ENCODE measurements around the gene C19orf38. TPM values are rescaled to one million over a fixed set of nuclear protein-coding genes. Genes with fewer than 3 reads are reported as not detected.

The C19orf38 gene
- total and polyA plus RNA-seq, 2 experiments from 2014 or later = 0.20 to 0.22 TPM

- Histone ChIP-seq H3K4me3 (no peak overlapping the region), H3K4me1 (ENCODE audit: insufficient read depth) (no peaks in the 10 kb centered on the region), H3K27ac (no peak overlapping the region), H3K27me3 (replicated peaks; ENCODE audit: insufficient read depth) (no peaks in the 10 kb centered on the region), H2AFZ (no peak overlapping the region), H4K20me1 (ENCODE audit: insufficient read depth) (no peaks in the 10 kb centered on the region), H3K9ac (no peak overlapping the region), H3K4me2 (ENCODE audit: unreplicated experiment) (no peak overlapping the region), H3K9me2 (ENCODE audit: insufficient read depth) (no peaks in the 10 kb centered on the region), H3K36me3 (ENCODE audit: low read depth) (peaks cover 19% of the 10 kb centered on the region; the same call in 1 of the 2 replicates), H3F3A (ENCODE audit: insufficient read depth) (peaks cover 15% of the 10 kb centered on the region; the same call in 1 of the 2 replicates), H3K79me2 (ENCODE audit: insufficient read depth) (no peaks in the 10 kb centered on the region), H3K9me3 (ENCODE audit: low read depth) (no peaks in the 10 kb centered on the region)
- TF ChIP-seq EZH2 (IDR thresholded peaks at IDR 0.05; ENCODE audit: insufficient read depth, poor library complexity, severe bottlenecking) (no peak), EZH2phosphoT487 (IDR thresholded peaks at IDR 0.05; ENCODE audit: insufficient read depth, low read depth) (no peak)
- 88 to 89% methylated on average over 11 of the region's 11 CpGs for WGBS, 2 experiments (ENCODE audit: low coverage in 1 of 2, low lambda C conversion rate in 2 of 2, missing lambda C conversion rate in 2 of 2)
- in situ Hi-C loops (cut with MboI) = no loop called here
- no peak for DNase-seq
These were observed 43.0 kb upstream of the C19orf38 start for GRCh38 chr19:10805065-10805757.

- H4K20me1 ChIP-seq (ENCODE audit: insufficient read depth) = no peaks in the 10 kb centered on the region
- H3K4me3 ChIP-seq = no peak overlapping the region
- in situ Hi-C loops (cut with MboI) = no loop called here
- no peak for DNase-seq
- peaks cover 19% of the 10 kb centered on the region; the same call in 1 of the 2 replicates for H3K36me3 ChIP-seq (ENCODE audit: low read depth)
- H3K9ac ChIP-seq = no peak overlapping the region
- H3K27ac ChIP-seq = no peak overlapping the region
- no peak overlapping the region for H3K4me2 ChIP-seq (ENCODE audit: unreplicated experiment)
- no peak for TF ChIP-seq EZH2phosphoT487 (IDR thresholded peaks at IDR 0.05; ENCODE audit: insufficient read depth, low read depth)
- TF ChIP-seq EZH2 (IDR thresholded peaks at IDR 0.05; ENCODE audit: insufficient read depth, poor library complexity, severe bottlenecking) = no peak
- no peaks in the 10 kb centered on the region for H3K27me3 ChIP-seq (replicated peaks; ENCODE audit: insufficient read depth)
- no peak overlapping the region for H2AFZ ChIP-seq
- no peaks in the 10 kb centered on the region for H3K9me3 ChIP-seq (ENCODE audit: low read depth)
- WGBS, 2 experiments (ENCODE audit: low coverage in 1 of 2, low lambda C conversion rate in 2 of 2, missing lambda C conversion rate in 2 of 2) = 75 to 81% methylated on average over 11 of the region's 11 CpGs
- H3K4me1 ChIP-seq (ENCODE audit: insufficient read depth) = no peaks in the 10 kb centered on the region
- no peaks in the 10 kb centered on the region for H3K79me2 ChIP-seq (ENCODE audit: insufficient read depth)
- H3K9me2 ChIP-seq (ENCODE audit: insufficient read depth) = no peaks in the 10 kb centered on the region
- peaks cover 15% of the 10 kb centered on the region; the same call in 1 of the 2 replicates for H3F3A ChIP-seq (ENCODE audit: insufficient read depth)
These were observed 42.4 kb upstream of the C19orf38 start for GRCh38 chr19:10805758-10806247.

- H3K27ac ChIP-seq = no peak overlapping the region
- no peak overlapping the region for H2AFZ ChIP-seq
- peaks cover 4% of the 10 kb centered on the region for H3K79me2 ChIP-seq (ENCODE audit: insufficient read depth)
These were observed 39.1 kb upstream of the C19orf38 start for GRCh38 chr19:10808937-10809649.

GRCh38 chr19:10809651-10810285 is 38.4 kb upstream of the C19orf38 start:
- H4K20me1 ChIP-seq (ENCODE audit: insufficient read depth) = 0 out of 2 replicates have a peak, but pooled peaks cover 2% of the 10 kb centered on the region
- H3K36me3 ChIP-seq (ENCODE audit: low read depth) = peaks cover 27% of the 10 kb centered on the region; the same call in 1 of the 2 replicates
- no peak for DNase-seq
- peaks cover 11% of the 10 kb centered on the region for H3K79me2 ChIP-seq (ENCODE audit: insufficient read depth)
- H3K9ac ChIP-seq = no peak overlapping the region
- in situ Hi-C loops (cut with MboI) = no loop called here
- H3K4me2 ChIP-seq (ENCODE audit: unreplicated experiment) = no peak overlapping the region
- no peaks in the 10 kb centered on the region for H3K27me3 ChIP-seq (replicated peaks; ENCODE audit: insufficient read depth)
- 96 to 97% methylated on average over 15 of the region's 15 CpGs for WGBS, 2 experiments (ENCODE audit: low coverage in 1 of 2, low lambda C conversion rate in 2 of 2, missing lambda C conversion rate in 2 of 2)
- TF ChIP-seq EZH2phosphoT487 (IDR thresholded peaks at IDR 0.05; ENCODE audit: insufficient read depth, low read depth) (no peak), EZH2 (IDR thresholded peaks at IDR 0.05; ENCODE audit: insufficient read depth, poor library complexity, severe bottlenecking) (no peak)
- H3K9me2 ChIP-seq (ENCODE audit: insufficient read depth) = no peaks in the 10 kb centered on the region
- no peaks in the 10 kb centered on the region for H3K9me3 ChIP-seq (ENCODE audit: low read depth)
- peaks cover 41% of the 10 kb centered on the region for H3F3A ChIP-seq (ENCODE audit: insufficient read depth)
- H2AFZ ChIP-seq = no peak overlapping the region
- H3K4me1 ChIP-seq (ENCODE audit: insufficient read depth) = peaks cover 22% of the 10 kb centered on the region
- H3K27ac ChIP-seq = no peak overlapping the region
- no peak overlapping the region for H3K4me3 ChIP-seq

More at GRCh38 chr19:10808937-10809649, 39.1 kb upstream of the C19orf38 start:
- 94% methylated on average over 10 of the region's 10 CpGs for WGBS, 2 experiments (ENCODE audit: low coverage in 1 of 2, low lambda C conversion rate in 2 of 2, missing lambda C conversion rate in 2 of 2)
- no peaks in the 10 kb centered on the region for H3K9me2 ChIP-seq (ENCODE audit: insufficient read depth)
- in situ Hi-C loops (cut with MboI) = no loop called here
- H3K36me3 ChIP-seq (ENCODE audit: low read depth) = peaks cover 27% of the 10 kb centered on the region; the same call in 1 of the 2 replicates
- H3F3A ChIP-seq (ENCODE audit: insufficient read depth) = peaks cover 34% of the 10 kb centered on the region
- TF ChIP-seq EZH2phosphoT487 (IDR thresholded peaks at IDR 0.05; ENCODE audit: insufficient read depth, low read depth) (no peak), EZH2 (IDR thresholded peaks at IDR 0.05; ENCODE audit: insufficient read depth, poor library complexity, severe bottlenecking) (no peak)
- no peak overlapping the region for H3K4me2 ChIP-seq (ENCODE audit: unreplicated experiment)
- H3K9ac ChIP-seq = no peak overlapping the region
- no peaks in the 10 kb centered on the region for H3K27me3 ChIP-seq (replicated peaks; ENCODE audit: insufficient read depth)
- no peaks in the 10 kb centered on the region for H3K9me3 ChIP-seq (ENCODE audit: low read depth)
- peak; percentile 46 for DNase-seq
- no peak overlapping the region for H3K4me3 ChIP-seq
- H3K4me1 ChIP-seq (ENCODE audit: insufficient read depth) = peaks cover 16% of the 10 kb centered on the region
- H4K20me1 ChIP-seq (ENCODE audit: insufficient read depth) = no peaks in the 10 kb centered on the region
